ENCODE measurements around the gene HCFC2. TPM values are rescaled to one million over a fixed set of nuclear protein-coding genes. Genes with fewer than 3 reads are reported as not detected.

The HCFC2 gene
- total RNA-seq, 1 experiment from 2014 or later = 3.9 TPM

DNA sequence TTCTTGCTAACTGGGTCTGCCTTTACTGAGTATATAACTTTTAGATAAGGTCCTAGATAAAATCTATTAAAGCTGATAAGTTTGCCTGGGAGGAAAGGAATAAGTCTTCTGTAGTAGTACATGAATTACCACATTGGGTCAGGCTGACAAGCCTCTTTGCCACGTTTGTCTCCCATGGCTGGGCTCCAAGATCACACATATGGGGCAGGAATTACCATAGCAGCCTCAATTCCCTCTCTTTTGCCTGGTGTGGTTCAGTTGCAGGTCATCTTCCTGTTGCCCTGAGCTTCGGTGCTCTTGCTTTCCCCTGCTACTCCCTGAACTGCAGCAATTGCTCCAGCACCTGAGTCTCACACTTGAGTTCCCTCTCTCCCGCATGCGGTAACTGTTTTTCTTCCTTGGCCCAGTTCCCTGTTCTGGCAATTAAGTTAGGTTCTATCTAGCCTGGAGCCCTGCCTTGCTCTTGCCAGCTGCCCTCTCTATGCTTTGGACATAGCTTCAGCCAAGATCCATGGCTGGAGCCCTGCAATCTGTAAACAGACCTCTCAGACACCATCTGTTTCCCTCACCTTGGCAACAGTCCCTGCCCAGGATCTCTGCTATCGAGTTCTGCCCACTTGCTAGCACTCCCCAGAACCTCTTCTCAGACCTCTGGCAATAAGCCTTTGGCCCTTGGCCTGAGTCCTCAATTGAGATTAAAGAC lies 8.5 kb upstream of the HCFC2 start:
- DNase-seq (ENCODE audit: low spot score) = peak; percentile 99
- in situ Hi-C loops (cut with HindIII; ENCODE audit: low sequenced_read_pairs) = no loop called here

DNA sequence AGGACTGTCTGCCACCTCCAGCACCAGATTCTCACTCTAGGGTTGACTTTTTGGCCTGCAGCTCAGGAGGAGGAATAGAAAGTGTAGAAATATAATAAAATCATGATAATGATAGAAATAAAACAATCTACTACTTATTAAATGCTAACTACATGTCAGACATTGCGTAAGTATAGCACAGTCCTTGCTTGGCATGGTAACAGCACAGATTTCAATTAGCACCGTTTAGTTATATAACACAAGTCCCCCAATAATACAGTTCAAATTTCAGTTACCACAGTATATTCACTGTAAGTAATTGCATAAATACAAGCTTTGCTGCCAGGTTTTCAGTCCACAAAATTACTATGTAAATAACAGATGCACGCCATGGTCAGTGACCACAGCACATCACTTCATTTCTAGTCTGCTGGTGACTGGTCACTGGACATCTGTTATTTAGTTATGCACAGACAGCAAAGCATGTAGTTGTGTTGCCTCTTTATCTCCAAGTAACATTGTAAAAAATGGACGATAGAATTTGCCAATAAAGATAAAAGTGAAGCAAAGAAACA lies 7.8 kb upstream of the HCFC2 start:
- no peak for DNase-seq (ENCODE audit: low spot score)
- in situ Hi-C loops (cut with HindIII; ENCODE audit: low sequenced_read_pairs) = no loop called here

DNA sequence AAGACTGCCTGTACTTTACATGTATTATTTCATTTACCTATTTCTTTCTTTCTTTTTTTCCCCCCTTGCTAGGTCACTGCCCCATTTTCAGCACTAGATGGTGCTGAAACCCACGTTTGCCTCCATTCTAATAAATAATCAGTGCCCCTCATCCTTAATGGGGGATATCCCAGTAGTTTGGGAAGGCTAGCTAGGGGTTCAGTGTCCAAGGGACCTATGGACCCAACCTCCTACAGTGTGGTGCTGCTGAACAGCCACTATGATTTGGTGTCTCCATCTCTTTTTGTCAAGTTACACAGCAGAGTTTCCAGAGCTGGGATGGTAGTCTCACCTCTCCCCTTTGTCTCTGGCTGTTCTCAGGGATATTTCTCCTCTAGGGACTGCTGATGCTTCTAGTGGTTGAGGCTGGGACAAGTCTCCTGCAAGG lies 6.5 kb upstream of the HCFC2 start:
- in situ Hi-C loops (cut with HindIII; ENCODE audit: low sequenced_read_pairs) = no loop called here

DNA sequence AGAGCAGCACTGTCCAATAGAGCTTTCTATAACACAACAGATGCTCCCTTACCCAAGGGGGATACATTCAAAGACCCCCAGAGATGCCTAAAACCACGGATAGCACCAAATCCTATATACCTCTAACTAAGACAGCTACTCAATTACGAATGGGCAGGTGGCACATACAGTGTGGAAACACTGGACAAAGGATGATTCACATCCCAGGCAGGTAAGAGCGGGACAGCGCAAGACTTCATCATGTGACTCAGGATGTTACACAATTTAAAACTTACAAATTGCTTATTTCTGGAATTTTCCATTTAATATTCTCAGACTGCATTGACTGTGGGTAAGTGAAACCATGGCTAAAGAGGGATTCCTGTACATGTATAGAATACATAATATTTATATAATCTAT lies 5.5 kb upstream of the HCFC2 start:
- in situ Hi-C loops (cut with HindIII; ENCODE audit: low sequenced_read_pairs) = no loop called here
- no peak for DNase-seq (ENCODE audit: low spot score)

More for the DNA sequence above, 6.5 kb upstream of the HCFC2 start:
- peak; percentile 14 for DNase-seq (ENCODE audit: low spot score)

DNA sequence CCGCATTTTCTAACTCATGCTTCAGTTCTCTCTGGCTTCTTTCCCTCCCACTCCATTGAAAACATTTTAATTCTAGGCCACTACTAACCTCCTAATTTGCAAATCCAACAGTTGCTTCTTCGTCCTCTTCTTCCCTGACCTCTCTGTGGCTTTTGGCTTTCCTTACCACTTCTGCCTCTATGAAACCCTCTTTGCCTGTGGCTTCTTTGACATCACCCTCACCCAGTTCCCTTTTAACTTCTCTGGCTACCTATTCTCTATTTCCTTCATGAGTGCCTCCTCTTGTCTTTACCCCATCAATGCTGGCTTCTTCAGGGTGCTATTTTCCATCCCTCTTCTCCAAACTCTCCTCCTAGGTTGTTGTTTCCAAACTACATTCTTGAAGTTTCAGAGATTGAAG lies 4.4 kb upstream of the HCFC2 start:
- DNase-seq (ENCODE audit: low spot score) = no peak
- in situ Hi-C loops (cut with HindIII; ENCODE audit: low sequenced_read_pairs) = no loop called here

DNA sequence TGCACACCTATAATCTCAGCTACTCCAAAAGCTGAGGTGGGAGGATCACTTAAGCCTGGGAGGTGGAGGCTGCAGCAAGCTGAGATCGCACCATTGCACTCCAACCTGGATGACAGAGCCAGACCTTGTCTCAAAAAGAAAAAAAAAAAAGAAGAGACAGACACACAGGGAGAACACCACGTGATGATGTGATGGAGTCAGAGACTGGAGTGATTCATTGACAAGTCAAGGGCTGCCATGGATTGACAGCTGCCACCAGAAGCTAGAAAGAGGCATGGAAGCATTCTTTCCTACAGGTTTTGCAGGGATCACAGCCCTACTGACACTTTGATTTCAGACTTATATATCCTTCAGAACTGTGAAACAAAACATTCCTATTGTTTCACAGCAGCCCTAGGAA lies 3.5 kb upstream of the HCFC2 start:
- no peak for DNase-seq (ENCODE audit: low spot score)
- in situ Hi-C loops (cut with HindIII; ENCODE audit: low sequenced_read_pairs) = no loop called here

DNA sequence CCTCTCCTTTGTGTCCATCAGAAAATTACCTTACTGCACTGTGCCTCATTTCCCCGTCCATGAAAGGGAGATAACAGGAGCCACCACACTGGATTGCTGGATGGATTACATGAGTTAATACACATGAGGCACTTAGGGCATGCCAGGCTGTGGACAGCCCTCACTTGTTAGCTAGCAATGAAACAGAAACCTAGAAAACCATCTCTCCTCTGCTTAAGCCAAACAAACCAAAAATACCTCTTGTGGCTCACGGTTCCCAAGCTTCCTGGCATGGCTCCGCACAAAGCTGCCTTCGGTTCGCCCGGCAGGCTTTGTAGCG lies 660 bp upstream of the HCFC2 start:
- in situ Hi-C loops (cut with HindIII; ENCODE audit: low sequenced_read_pairs) = no loop called here
- no peak for DNase-seq (ENCODE audit: low spot score)

DNA sequence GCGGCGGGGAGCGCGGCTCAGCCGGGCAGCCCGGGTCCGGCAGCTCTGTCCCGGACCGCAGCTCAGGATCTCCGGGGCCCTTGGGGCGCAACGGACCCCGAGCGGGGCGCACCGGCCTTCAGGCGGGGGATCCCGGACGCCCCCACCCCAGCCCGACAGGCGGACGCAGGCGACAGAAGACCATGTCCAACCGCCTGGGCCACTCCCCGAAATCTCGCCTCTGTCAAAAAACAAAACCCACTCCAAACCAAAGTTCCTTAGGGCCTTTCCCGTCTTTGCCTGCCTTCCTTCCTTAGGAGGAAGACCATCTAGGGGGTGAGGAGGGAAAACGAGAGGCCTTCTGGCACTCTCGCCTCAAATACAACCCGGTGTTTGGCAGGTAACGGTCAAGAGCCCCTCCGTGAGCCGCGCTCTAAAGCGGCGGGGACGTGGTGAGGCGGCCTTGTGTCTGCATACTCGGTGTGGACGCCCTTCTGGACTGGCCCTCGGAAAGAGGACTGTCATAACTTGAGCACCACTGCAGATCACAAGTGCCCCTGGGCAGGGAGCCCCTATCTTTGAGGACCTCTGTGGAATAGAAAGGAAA lies 604 bp downstream of the HCFC2 start:
- peak; percentile 15 for DNase-seq (ENCODE audit: low spot score)
- in situ Hi-C loops (cut with HindIII; ENCODE audit: low sequenced_read_pairs) = no loop called here

DNA sequence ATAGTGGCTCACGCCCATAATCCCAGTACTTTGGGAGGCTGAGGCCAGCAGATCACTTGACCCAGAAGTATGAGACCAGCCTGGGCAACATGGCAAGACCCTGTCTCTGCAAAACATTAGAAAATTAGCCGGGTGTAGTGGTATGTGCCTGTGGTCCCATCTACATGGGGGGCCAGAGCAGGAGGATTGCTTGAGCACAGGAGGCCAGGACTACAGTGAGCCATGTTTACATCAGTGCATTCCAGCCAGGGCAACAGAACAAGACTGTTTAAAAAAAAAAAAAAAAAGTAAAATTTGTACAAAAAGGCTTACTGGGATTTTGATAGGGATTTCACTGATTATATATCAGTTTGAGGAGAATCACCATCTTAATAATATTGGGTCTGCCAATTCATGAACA lies 7.8 kb downstream of the HCFC2 start:
- in situ Hi-C loops (cut with HindIII; ENCODE audit: low sequenced_read_pairs) = no loop called here
- no peak for DNase-seq (ENCODE audit: low spot score)

DNA sequence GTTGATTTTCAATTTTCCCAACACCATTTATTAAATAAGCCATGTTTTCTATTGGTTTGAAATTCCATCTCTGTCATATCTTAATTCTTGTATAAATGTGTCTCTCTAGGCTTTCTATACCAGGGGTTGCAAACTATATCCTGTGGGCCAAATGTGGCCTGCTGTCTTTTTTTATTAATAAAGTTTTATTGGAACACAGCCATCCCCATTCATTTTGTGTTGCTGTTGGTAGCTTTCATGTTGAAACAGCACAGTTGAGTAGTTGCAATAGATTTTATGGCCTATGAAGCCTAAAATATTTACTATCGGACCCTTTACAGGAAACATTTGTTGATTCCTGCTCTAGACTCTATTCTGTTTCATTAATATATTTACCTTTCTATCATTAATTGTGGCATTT lies 9.4 kb downstream of the HCFC2 start:
- in situ Hi-C loops (cut with HindIII; ENCODE audit: low sequenced_read_pairs) = no loop called here
- DNase-seq (ENCODE audit: low spot score) = no peak

DNA sequence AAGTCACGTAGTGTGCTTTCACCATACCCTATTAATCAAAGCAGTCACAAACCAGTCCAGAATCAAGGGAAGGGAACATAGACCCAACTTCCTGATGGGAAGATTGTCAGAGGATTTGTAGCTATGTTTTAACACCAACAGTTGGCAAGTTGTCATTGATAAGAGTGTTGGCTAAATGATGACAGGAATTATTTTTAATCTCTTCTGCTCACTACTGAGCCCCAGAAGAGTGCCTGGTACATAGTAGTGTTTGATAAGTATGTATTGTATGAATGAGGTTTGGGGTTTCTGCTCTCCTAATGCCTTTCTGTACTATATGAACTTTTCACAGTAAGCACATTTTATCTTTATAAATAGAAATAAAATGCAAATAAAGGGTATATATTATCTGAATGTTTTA lies 14.7 kb downstream of the HCFC2 start:
- no peak for DNase-seq (ENCODE audit: low spot score)
- in situ Hi-C loops (cut with HindIII; ENCODE audit: low sequenced_read_pairs) = no loop called here

DNA sequence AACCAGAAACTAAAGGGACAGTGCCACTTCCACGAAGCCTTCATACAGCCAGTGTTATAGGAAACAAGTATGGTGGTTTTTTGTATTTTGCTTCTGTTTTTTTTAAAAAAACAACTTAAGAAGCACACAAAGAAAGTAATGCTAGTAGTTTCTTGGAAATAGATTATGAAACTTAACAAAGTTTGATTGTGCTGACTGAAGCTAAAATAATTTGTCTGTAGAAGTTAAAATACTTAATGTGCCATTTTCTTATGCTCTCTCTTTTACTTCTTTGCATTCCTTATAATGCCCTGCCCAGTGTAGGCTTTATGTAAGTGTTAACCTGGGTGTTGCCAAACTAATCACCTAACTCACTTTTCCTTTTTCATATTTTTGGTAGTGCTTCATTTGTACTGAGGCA lies 16.4 kb downstream of the HCFC2 start:
- in situ Hi-C loops (cut with HindIII; ENCODE audit: low sequenced_read_pairs) = no loop called here

DNA sequence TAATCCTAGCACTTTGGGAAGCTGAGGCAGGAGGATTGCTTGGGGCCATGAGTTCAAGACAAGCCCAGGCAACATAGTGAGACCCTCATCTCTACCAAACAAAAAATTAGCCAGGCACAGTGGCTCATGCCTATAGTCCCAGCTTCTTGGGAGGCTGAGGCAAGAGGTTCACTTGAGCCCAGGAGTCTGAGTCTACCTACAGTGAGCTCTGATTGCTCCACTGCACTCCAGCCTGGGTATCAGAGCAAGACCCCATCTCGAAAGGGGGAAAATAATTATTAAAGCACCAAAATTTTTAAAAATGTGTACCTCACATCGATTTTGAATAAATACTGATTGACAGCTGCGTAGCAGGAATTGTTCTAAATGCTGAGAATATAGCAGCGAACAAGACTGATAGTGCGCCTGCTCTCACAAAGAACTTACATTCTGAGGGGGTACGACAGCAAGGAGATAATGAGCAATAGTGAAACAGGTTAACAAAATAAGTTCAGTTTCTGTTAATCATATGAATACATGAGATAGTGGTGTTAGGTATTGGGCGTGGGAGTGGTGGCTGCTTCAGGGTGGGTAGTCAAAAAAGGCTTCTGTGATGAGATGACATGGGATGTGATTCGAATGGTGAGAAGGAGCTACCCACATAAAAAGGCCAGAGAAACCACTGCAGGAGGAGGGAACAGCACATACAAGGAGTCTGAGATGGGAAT lies 19.6 kb downstream of the HCFC2 start:
- DNase-seq (ENCODE audit: low spot score) = no peak
- in situ Hi-C loops (cut with HindIII; ENCODE audit: low sequenced_read_pairs) = no loop called here

More for the DNA sequence above, 16.4 kb downstream of the HCFC2 start:
- DNase-seq (ENCODE audit: low spot score) = no peak

DNA sequence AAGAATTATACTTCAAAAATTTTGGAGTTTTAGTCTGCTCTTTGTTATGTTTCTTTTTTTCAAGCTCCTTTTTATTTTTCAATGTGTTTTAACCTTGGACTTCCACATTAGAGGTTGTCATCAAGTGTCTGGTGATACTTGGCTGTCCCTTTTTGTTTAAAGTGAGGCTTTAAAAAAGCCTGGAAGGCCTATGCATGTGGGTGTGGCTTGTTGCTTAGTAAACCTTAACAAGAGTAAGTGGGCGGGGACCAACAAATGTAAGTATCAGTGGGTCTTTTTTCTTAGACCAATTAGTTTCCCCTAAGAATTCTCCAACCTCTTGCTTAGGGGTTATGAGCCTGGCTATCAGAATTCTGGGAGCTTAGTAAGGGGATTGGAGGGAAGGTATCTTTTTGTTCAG lies 26.4 kb downstream of the HCFC2 start:
- DNase-seq (ENCODE audit: low spot score) = no peak
- in situ Hi-C loops (cut with HindIII; ENCODE audit: low sequenced_read_pairs) = no loop called here

DNA sequence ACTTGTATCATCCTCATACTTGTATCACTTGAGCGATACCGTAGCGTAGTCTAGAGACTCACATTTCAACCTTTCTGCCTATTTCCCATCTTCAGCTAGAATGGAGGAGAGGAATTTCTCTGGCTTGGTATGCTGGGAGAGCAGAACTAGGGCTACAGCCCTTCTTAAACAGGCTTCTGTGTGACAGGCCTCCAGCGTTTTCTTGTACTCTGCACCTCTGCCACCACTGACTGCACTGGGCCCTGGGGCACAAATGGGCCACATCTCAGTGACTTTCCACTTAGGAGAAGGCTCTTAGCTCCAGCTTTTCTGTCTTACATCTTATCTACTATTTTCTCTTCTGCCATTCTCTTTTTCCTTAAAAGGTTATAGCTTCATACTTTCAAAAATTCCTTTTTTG lies 26.8 kb downstream of the HCFC2 start:
- no peak for DNase-seq (ENCODE audit: low spot score)
- in situ Hi-C loops (cut with HindIII; ENCODE audit: low sequenced_read_pairs) = no loop called here

DNA sequence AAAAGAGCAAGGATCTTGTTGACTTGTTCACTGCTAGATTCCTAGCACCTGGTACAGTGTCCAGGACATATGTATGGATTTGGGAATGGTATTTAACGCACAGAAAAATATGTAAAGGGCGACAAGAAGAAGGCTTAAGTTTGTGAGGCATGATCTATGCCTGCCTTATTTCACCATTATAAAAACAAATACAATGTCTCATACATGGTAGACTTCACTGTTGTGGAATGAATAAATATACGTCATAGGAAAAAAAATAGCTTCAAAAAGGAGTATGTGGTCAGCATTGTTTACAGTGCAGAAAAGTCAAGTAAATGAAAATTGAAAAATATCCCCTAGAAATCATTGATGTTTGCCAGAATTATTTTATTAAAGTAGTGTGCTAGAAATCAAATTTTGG lies 30.0 kb downstream of the HCFC2 start:
- in situ Hi-C loops (cut with HindIII; ENCODE audit: low sequenced_read_pairs) = no loop called here
- DNase-seq (ENCODE audit: low spot score) = no peak

DNA sequence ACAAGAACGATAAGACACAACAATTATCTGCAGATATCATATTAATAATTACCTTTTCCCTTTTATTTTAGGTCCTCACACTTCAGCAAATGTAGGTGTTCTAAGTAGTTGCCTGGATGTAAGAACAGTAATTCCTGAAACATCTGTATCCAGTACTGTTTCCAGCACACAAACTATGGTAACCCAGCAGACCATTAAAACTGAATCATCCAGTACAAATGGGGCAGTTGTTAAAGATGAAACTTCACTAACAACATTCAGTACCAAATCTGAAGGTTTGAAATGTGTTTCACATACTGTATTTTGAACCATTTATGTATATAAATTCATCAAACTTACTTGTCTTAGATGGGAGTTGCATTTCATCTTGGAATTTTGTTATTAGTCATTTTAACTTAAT lies 31.0 kb downstream of the HCFC2 start:
- in situ Hi-C loops (cut with HindIII; ENCODE audit: low sequenced_read_pairs) = no loop called here

DNA sequence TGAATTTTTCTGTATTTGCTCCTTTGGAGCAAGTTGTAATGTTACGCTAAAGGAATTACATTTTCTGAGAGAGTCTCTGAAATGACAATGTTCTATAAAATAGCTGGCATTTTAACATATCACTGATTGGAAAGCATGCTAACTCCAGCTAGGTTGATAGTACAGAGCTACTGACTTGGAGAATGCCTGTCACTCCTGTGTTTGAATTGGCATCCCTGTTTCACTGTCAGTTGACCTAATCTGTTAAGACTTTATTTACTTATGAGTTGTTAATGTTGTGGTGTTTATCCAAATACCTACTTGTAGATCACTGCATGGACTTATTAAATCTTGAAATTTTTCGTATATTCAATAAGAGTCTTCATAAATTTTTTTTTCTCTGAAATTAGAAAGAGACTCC lies 33.6 kb downstream of the HCFC2 start:
- in situ Hi-C loops (cut with HindIII; ENCODE audit: low sequenced_read_pairs) = no loop called here
- DNase-seq (ENCODE audit: low spot score) = no peak

More for the DNA sequence above, 31.0 kb downstream of the HCFC2 start:
- no peak for DNase-seq (ENCODE audit: low spot score)

DNA sequence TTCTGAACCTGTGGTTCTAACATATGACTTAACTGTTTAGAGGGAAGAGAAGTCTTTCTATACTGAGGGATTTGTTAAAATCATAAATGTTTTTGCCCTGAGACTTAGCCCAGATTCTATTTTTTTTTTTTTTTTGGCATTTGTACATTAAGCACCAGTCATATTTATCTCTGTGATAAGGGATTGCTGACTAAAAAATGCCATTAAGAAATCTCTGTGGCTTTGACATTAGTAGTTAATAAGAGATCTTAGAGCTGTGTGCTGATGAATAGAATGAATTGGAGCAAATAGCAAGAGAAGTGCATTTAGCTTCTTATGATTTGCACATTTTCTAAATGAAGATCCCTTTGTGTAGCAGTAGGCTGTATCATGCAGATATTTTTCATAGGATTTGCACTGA lies 41.1 kb downstream of the HCFC2 start:
- DNase-seq (ENCODE audit: low spot score) = no peak
- in situ Hi-C loops (cut with HindIII; ENCODE audit: low sequenced_read_pairs) = no loop called here

DNA sequence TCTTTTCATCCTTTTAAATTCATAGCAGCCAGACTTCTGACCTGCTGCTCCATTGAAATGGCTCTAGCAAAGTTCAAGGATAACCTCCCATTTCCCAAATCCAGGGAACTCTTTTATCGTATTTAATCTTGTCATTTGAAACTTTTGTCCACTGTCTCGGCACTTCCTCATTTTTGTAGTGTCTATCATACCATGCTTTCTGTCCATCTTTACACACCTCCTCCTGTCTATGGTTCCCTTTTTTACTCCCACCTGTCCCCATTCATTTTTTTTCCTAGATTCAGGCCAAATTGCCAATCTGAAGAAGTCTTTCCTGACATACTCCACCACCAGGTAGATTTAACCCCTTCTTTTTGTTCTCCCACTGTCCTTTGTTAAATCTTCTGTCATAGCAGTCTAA lies 42.6 kb downstream of the HCFC2 start:
- no peak for DNase-seq (ENCODE audit: low spot score)
- in situ Hi-C loops (cut with HindIII; ENCODE audit: low sequenced_read_pairs) = no loop called here
